ENCODE results near the gene PRDX1.
"Not testable (repeated sequence)": the region's sequence is repeated elsewhere in the genome, so short reads cannot be mapped to it uniquely, and the experiment has no call there.

PRDX1 gene

DNA sequence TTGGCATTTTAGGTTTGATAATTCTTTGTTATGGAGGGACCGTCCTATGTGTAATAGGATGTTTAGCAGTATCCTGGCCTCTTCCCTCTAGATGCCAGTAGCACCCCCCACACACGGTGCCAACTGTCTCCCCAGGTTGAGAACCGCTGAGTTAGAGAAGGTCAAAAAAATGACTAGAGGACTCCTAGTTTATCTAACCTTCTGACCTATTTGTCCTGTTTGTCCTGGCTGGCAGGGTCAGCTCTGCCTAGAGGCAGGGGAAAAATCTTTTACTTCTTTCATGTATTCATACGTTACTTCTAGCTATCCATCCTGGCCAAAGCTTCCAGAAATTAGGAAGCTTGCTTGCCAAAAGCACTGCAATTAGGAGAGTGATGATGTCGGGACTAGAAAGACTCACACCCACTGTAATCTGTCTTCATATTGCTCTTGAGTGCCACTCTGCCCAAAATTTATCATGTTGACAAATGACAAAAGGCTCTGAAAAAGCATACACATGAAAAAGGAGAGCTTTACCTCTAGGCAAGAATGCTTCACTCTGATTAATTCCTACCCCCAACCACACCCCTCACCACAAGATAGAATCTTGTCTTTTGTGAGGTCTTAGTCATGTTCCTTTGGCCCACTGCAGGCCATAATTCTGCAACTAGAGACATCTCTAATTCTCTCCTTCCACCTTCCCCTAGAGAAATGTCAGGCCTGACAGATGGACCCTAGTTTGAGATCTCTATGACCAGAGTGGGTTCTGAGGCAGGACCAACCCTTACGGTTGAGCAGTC is 14.5 kb upstream of the PRDX1 start:
- DNase-seq = no peak

- DNase-seq = no peak
Measured at GRCh38 chr1:45531873-45532272, 10.2 kb upstream of the PRDX1 start.

DNA sequence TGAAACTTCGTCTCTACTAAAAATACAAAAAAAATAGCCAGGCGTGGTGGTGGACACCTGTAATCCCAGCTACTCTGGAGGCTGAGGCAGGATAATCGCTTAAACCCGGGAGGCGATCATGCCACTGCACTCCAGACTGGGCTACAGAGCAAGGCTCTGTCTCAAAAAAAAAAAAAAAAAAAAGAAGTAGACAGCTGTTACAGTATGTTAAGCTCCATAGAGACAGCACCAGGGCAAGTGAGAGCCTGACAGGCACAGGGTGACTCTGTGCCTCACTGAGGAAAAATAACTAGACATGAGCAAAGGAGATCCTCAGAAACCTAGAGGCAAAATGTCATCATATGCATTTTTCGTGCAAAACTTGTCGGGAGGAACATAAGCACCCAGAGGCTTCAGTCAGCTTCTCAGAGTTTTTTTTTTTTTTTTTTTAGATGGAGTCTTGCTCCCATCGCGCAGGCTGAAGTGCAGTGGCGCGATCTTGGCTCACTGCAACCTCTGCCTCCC is 9.0 kb upstream of the PRDX1 start:
- no peak for DNase-seq

GRCh38 chr1:45526135-45526644 is 4.5 kb upstream of the PRDX1 start:
- no peak for DNase-seq

DNA sequence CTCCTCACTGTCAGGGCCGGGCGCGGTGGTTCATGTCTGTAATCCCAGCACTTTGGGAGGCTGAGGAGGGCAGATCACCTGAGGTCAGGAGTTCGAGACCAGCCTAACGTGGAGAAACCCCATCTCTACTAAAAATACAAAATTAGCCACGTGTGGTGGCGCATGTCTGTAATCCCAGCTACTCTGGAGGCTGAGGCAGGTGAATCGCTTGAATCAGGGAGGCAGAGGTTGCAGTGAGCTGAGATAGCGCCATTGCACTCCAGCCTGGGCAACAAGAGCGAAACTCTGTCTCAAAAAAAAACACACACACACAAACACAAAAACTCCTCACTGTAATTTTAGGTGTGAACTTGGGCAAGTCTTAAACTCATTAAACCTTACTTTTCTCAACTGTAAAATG is 2.3 kb upstream of the PRDX1 start:
- not testable (repeated sequence) for DNase-seq

DNA sequence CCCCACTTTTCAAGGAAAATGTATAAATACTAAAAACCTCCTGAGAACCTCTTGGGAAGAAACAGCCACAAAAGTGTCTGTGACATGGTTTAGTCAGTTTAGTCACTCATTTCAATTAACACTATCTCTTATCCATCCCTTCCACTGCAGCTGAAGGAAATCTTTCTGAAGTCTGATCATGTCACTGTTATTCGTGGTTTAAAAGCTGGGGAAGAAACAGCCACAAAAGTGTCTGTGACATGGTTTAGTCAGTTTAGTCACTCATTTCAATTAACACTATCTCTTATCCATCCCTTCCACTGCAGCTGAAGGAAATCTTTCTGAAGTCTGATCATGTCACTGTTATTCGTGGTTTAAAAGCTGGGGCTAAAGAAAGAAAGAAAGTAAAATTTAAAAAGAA is 1.8 kb upstream of the PRDX1 start:
- not testable (repeated sequence) for DNase-seq

DNA sequence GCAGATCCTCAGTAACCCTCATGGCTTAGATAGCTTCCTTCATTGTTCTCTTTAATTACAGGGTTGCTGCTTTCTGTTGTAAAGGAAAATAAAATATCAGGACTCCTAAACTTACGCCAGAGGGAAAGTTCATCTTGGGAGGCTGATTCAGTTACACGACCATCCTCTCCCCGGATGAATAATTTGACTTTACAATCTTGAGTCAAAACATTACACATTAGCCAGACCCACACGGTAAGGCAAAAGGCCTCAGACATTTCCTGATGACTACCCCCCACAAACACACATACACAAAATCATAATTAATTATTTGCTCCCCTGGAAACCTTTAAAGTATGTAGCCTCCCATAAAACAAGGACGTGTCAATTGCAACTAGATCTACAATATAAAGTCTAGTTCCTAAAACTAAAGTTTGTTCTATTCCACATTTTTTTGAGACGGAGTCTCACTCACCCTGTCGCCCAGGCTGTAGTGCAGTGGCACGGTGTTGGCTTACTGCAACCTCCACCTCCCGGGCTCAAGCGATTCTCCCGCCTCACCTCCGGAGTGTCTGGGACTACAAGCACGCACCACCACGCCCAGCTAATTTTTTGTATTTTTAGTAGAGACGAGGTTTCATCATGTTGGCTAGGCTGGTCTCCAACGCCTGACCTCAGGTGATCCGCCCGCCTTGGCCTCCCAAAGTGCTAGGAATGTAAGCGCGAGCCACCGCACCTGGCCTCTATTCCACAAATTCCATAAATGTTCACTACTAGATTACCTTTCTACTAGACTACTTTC is 830 bp upstream of the PRDX1 start:
- DNase-seq = no peak

GRCh38 chr1:45519774-45520173 is 1.9 kb downstream of the PRDX1 start:
- DNase-seq = not testable (repeated sequence)

GRCh38 chr1:45518910-45519309 is 2.8 kb downstream of the PRDX1 start:
- DNase-seq = no peak

GRCh38 chr1:45518366-45518765 is 3.3 kb downstream of the PRDX1 start:
- DNase-seq = not testable (repeated sequence)

GRCh38 chr1:45516465-45516864 is 5.2 kb downstream of the PRDX1 start:
- DNase-seq = no peak

- DNase-seq = no peak
Measured at GRCh38 chr1:45516036-45516435, 5.6 kb downstream of the PRDX1 start.

DNA sequence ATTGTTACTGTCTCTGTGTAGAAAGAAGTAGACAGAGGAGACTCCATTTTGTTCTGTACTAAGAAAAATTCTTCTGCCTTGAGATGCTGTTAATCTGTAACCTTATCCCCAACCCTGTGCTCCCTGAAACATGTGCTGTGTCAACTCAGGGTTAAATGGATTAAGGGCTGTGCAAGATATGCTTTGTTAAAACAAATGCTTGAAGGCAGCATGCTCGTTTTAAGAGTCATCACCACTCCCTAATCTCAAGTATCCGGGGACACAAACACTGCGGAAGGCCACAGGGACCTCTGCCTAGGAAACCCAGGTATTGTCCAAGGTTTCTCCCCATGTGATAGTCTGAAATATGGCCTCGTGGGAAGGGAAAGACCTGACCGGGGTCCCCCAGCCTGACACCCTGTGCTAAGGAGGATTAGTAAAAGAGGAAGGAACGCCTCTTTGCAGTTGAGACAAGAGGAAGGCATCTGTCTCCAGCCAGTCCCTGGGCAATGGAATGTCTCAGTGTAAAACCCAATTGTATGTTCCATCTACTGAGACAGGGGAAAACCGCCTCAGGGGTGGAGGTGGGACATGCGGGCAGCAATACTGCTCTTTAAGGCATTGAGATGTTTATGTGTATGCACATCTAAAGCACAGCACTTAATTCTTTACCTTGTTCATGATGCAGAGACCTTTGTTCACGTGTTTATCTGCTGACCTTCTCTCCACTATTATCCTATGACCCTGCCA is 8.0 kb downstream of the PRDX1 start:
- DNase-seq = not testable (repeated sequence)

- peak; percentile 41 to 44 for DNase-seq
Measured at GRCh38 chr1:45512641-45513054, 9.0 kb downstream of the PRDX1 start.

- no peak for DNase-seq
Measured at GRCh38 chr1:45510972-45511527, 10.6 kb downstream of the PRDX1 start.

DNA sequence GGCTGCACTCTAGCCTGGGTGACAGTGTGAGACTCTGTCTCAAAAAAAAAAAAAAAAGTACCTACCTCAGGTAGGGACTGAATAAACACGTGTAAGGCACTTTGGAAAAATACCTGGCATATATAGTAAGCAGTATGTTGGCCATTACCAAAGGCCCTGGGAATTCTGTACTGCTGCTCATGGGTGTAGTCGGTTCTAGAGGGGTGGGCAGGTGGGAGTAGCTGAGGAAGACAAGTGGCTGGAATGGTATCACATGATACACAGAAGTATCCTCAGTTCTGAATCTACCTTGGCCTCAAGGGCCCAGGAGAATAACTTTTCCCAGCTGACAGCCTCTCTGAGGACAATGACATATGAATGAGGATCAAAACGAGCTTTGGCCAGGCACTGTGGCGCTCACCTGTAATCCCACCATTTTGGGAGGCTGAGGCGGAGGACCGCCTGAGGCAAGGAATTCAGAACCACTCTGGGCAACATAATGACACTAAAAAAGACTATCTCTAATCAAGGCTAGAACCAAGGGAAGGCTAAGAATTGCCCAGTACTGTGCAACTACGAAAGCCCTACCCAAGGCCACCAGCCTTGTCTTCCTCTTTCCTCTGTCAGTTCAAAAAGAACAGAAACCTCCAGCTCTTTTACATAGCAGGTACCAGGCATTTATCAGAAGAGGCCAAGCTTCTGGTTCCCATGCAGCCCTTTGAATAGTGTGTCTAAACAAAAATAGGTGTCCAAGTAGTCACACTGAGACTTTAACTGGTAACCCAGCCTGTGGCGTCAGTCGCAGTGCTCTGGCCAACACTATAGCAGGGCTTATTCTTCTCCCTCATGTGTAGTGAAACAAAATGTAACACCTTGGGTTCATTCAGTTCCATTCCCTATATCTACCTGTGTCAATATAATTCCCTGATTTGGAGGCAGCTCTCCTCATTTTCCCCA is 11.4 kb downstream of the PRDX1 start:
- DNase-seq = no peak

DNA sequence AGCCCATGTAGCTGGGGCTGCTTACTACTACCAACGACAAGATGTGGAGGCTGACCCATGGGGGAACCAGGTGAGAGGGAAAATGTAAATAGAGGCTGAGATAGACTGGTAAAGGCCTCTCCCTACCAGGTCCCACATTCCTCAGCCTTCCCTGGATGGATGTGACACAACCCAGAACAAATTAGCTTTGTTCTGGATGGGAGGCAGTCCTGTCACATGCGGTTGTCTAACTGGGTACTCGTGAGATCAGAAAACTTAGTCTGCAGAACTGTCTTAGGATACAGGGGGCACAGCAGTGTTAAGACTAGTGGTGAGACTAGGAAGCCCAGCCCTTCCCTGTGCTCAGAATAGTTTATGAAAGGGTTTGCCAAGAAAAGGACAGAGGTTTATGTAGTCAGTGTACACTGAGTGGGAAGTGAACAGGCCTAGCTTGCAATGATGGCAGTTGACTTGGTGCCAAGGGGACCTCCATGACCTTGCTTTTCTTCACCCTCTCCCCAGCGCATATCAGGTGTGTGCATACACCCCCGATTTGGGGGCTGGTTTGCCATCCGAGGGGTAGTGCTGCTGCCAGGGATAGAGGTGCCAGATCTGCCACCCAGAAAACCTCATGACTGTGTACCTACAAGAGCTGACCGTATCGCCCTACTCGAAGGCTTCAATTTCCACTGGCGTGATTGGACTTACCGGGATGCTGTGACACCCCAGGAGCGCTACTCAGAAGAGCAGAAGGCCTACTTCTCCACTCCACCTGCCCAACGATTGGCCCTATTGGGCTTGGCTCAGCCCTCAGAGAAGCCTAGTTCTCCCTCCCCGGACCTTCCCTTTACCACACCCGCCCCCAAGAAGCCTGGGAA is 13.2 kb downstream of the PRDX1 start:
- no peak for DNase-seq

DNA sequence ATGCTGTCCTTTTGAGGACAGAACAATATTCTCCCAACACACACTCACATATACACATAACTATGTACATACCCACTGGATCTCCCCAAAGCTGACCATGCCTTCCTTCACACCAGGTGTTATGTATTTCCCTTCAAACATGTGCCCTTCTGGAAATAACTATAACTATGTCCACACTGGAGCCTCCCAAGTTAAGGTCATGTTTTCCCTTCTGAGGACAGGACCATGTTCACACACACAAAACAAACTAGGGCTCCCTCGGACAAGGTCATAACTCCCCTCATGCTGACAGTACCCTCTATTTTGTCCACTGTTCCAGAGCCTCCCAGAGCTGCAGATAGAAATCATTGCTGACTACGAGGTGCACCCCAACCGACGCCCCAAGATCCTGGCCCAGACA is 13.8 kb downstream of the PRDX1 start:
- DNase-seq = no peak

- DNase-seq = no peak
Measured at GRCh38 chr1:45507195-45507594, 14.5 kb downstream of the PRDX1 start.

All from stimulated activated CD4-positive, alpha-beta T cell treated with anti-CD3 and anti-CD28 coated beads, Interleukin-4, amount 100 ng/mL, for 4 hours (primary cell).